Activated CD4-positive, alpha-beta T cell treated with anti-CD3 and anti-CD28 coated beads, Interleukin-2, amount 10 ng/mL, durations not matched to agents 7 days and 5 days (primary cell): ENCODE results near the gene SERPING1. TPM values are rescaled to one million over a fixed set of nuclear protein-coding genes. Genes with fewer than 3 reads are reported as not detected.

Experiments used
- CTCF ChIA-PET: fragments of 350-600 bp; sonication (Branson Sonifier 250); formaldehyde crosslinking; loops from one replicate; lab custom pipeline; 2021; ENCODE audit warnings: antibody characterized with exemption; lab: Charles Lee
- POLR2A ChIA-PET: fragments of 350-600 bp; sonication (Branson Sonifier 250); formaldehyde crosslinking; loops from one replicate; lab custom pipeline; 2021; ENCODE audit warnings: antibody characterized with exemption; lab: Charles Lee
- DNase-seq: peaks from one replicate; pipeline ENCODE4 v3.0.0-alpha.2; 2020
- H3K27ac Mint-ChIP-seq: one replicate; pipeline ENCODE4 v1.8.0; 2021; ENCODE audit warnings: mild to moderate bottlenecking, moderate library complexity, mixed read lengths
- H3K27me3 Mint-ChIP-seq: one replicate; pipeline ENCODE4 v1.8.0; 2021; ENCODE audit warnings: mixed read lengths
- H3K36me3 Mint-ChIP-seq: one replicate; pipeline ENCODE4 v1.8.0; 2021; ENCODE audit warnings: low read depth, mixed read lengths
- H3K4me1 Mint-ChIP-seq: one replicate; pipeline ENCODE4 v1.8.0; 2021; ENCODE audit warnings: mixed read lengths
- H3K4me3 Mint-ChIP-seq: one replicate; pipeline ENCODE4 v1.8.0; 2021; ENCODE audit warnings: mild to moderate bottlenecking, moderate library complexity, mixed read lengths
- H3K9me3 Mint-ChIP-seq: one replicate; pipeline ENCODE4 v1.8.0; 2021; ENCODE audit warnings: mixed read lengths
- total RNA-seq, 2 experiments: library from RNA; stranded (reverse); gene quantifications; one replicate each; pipeline ENCODE4 v1.2.3, GENCODE V29; 2021

Gene SERPING1
- total RNA-seq, 2 experiments from 2014 or later: 0.23 TPM; not detected in 1

- Mint-ChIP-seq H3K4me1 (no peaks in the 10 kb centered on the region), H3K4me3 (no peak overlapping the region), H3K36me3 (no peaks in the 10 kb centered on the region), H3K27me3 (peaks cover 10% of the 10 kb centered on the region), H3K27ac (no peak overlapping the region), H3K9me3 (no peaks in the 10 kb centered on the region)
- CTCF ChIA-PET: interaction anchor here (1.2 kb wide), 1 partner anchor 9 kb away, joined by 5 read pairs; no protein-coding TSS in a partner anchor
- POLR2A ChIA-PET: no interaction called here
- no peak for DNase-seq
Measured at GRCh38 chr11:57626895-57627294, 29.4 kb downstream of the SERPING1 start.

DNA sequence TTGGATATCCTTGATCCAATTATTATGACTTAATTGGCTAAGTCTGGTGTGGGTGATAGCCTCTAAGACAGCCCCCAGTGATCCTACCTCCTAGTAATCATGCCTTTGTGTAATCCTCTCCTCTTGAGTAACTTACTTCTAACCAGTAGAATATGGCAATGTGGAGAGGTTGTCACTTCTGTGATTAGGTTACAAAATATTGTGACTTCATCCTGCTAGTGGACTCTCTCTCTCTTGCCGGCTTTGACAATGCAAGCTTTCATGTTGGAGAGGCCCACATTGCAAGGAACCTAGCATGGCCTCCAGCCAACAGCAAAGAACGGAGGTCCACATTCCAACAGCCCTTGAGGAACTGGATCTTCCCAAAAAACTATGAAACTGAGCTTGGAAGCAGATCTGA lies 32.7 kb downstream of the SERPING1 start:
- CTCF ChIA-PET: interaction anchor here (1.1 kb wide), 1 partner anchor 23 kb away, joined by 3 read pairs; no protein-coding TSS in a partner anchor
- no peaks in the 10 kb centered on the region for H3K36me3 Mint-ChIP-seq

DNA sequence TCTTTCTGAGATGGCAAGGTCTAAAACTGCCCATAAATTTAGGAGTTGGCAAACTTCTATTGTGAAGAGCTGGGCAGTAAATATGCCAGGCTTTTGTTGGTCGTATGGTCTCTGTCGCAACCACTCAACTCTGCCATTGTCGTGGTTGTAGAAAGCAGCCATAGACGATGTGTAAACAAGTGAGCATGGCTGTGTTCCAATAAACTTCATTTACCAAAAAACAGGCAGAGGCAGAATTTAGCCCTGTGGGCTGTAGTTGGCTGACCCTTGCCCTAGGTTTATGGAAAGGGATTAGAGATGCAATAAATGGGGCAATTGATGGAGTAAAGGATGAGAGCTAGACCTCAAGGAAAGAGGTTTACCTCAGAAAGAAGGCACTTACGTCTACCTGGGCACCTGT lies 34.6 kb downstream of the SERPING1 start:
- POLR2A ChIA-PET: no interaction called here
- no peak for DNase-seq
- H3K27ac Mint-ChIP-seq: no peak overlapping the region
- H3K9me3 Mint-ChIP-seq: no peaks in the 10 kb centered on the region
- CTCF ChIA-PET: interaction anchor here (1.6 kb wide), 1 partner anchor 12 kb away, joined by 8 read pairs; no protein-coding TSS in a partner anchor
- H3K36me3 Mint-ChIP-seq: no peaks in the 10 kb centered on the region
- peaks cover 28% of the 10 kb centered on the region for H3K27me3 Mint-ChIP-seq
- no peak overlapping the region for H3K4me3 Mint-ChIP-seq
- H3K4me1 Mint-ChIP-seq: peaks cover 4% of the 10 kb centered on the region

More for the DNA sequence above, 32.7 kb downstream of the SERPING1 start:
- Mint-ChIP-seq H3K27ac (no peak overlapping the region), H3K9me3 (no peaks in the 10 kb centered on the region), H3K27me3 (peaks cover 22% of the 10 kb centered on the region), H3K4me3 (no peak overlapping the region), H3K4me1 (no peaks in the 10 kb centered on the region)
- POLR2A ChIA-PET: no interaction called here
- no peak for DNase-seq

DNA sequence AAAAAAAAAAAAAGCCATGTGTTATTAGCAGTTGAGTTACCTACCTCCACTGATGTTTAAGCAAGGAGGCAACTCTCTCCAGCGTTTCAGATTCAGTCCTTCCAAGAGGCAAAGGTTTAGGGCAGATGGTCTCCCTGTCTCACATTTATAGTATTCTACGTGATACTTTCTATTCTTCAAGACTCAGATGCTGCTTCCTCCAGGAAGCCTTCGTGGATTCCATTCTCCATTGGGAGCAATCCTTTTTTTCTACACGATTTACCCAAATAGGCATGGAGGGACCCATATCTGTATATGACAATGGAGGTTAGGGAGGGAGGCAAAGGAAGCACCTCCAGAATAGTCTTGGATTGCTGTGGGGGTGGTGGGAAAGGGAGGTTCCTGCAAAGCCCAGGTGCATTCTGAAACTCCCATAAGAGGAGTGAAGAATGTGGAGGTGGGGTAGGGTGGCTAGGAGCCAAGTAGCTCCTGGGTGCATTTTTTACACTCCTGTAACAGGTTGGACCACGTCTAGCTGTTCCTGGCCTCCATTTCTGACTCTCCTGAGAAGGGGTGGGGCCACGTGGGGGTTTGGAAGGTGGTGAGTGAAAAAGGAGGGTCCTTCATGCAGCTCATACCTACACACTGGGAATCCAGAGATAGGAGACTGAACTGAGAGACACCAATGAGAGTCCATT lies 36.0 kb downstream of the SERPING1 start:
- H3K4me3 Mint-ChIP-seq: no peak overlapping the region
- H3K36me3 Mint-ChIP-seq: no peaks in the 10 kb centered on the region
- H3K27ac Mint-ChIP-seq: no peak overlapping the region
- H3K27me3 Mint-ChIP-seq: peaks cover 30% of the 10 kb centered on the region
- H3K4me1 Mint-ChIP-seq: peaks cover 12% of the 10 kb centered on the region
- DNase-seq: no peak
- ChIA-PET POLR2A (no interaction called here), CTCF (interaction anchor here (0.7 kb wide), 1 partner anchor 81 kb away, joined by 3 read pairs; no protein-coding TSS in a partner anchor)
- no peaks in the 10 kb centered on the region for H3K9me3 Mint-ChIP-seq

GRCh38 chr11:57634311-57634710 lies 36.8 kb downstream of the SERPING1 start:
- H3K4me1 Mint-ChIP-seq: peaks cover 18% of the 10 kb centered on the region
- no peaks in the 10 kb centered on the region for H3K36me3 Mint-ChIP-seq
- no peak overlapping the region for H3K27ac Mint-ChIP-seq
- peaks cover 30% of the 10 kb centered on the region for H3K27me3 Mint-ChIP-seq
- no peak overlapping the region for H3K4me3 Mint-ChIP-seq
- CTCF ChIA-PET: interaction anchor here (0.5 to 1.0 kb wide), 2 partner anchors 67 to 101 kb away, joined by 3 to 5 read pairs; partner anchors contain the start of gene UBE2L6
- POLR2A ChIA-PET: no interaction called here
- DNase-seq: no peak
- no peaks in the 10 kb centered on the region for H3K9me3 Mint-ChIP-seq

GRCh38 chr11:57635246-57635645 lies 37.8 kb downstream of the SERPING1 start:
- ChIA-PET POLR2A (no interaction called here), CTCF (interaction anchor here (0.7 to 3.6 kb wide), 3 partner anchors 9 to 67 kb away, joined by 4 to 15 read pairs (median 9); partner anchors contain the start of gene UBE2L6)
- Mint-ChIP-seq H3K9me3 (no peaks in the 10 kb centered on the region), H3K36me3 (no peaks in the 10 kb centered on the region), H3K4me1 (peaks cover 25% of the 10 kb centered on the region), H3K27ac (no peak overlapping the region), H3K4me3 (no peak overlapping the region), H3K27me3 (peaks cover 33% of the 10 kb centered on the region)
- DNase-seq: no peak

- H3K9me3 Mint-ChIP-seq: no peaks in the 10 kb centered on the region
- POLR2A ChIA-PET: no interaction called here
- H3K27me3 Mint-ChIP-seq: peaks cover 33% of the 10 kb centered on the region
- no peak for DNase-seq
- CTCF ChIA-PET: interaction anchor here (1.0 to 3.6 kb wide), 2 partner anchors 70 to 136 kb away, joined by 3 to 15 read pairs; partner anchors contain the start of gene UBE2L6
- peaks cover 35% of the 10 kb centered on the region for H3K4me1 Mint-ChIP-seq
- no peaks in the 10 kb centered on the region for H3K36me3 Mint-ChIP-seq
- no peak overlapping the region for H3K27ac Mint-ChIP-seq
- H3K4me3 Mint-ChIP-seq: peak overlapping the region; percentile 82
Measured at GRCh38 chr11:57637626-57638004, 40.1 kb downstream of the SERPING1 start.

DNA sequence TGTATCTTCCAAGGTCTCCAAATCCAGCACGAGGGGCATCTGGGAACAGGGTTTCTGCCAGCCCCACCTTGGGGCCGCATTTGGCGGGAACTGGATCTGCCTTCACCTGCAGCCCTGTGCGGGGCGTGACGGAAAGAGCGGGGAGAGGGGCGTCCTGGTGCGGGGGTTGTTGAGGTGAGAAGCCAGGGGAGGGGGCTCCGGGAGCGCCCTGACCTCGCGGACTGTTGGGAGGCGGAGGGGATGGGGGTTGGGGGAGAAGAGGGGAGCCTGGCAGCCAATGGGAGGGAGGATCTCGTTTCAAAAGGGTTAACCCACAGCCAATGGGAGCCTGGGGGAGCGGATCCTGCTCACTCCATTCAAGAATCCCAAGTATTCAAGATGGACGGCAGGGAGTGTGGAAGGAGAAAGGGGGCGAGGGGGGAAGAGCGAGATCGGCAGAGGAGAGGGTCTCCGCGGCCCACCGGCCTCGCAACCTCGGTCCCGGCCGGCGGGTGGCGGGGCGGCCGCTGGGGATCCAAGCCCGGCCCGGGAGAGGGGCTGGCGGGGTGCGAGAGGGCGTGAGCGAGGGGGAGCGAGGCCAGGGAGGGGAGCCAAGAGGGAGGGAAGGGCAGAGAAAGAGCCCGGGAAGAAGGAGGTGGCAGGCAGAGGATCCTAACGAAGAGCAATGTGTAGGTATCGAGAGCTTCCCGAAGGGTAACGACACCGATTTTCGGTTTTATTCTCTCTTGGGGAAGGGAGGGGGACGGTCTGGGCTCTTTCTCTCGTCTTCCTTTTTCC lies 40.7 kb downstream of the SERPING1 start:
- Mint-ChIP-seq H3K4me1 (peaks cover 35% of the 10 kb centered on the region), H3K27ac (peak overlapping the region; percentile 82), H3K4me3 (peak overlapping the region; percentile 82), H3K36me3 (no peaks in the 10 kb centered on the region), H3K9me3 (no peaks in the 10 kb centered on the region), H3K27me3 (peaks cover 35% of the 10 kb centered on the region)
- DNase-seq: peak; percentile 24
- CTCF ChIA-PET: interaction anchor here (1.0 to 3.6 kb wide), 3 partner anchors 19 to 137 kb away, joined by 3 to 15 read pairs (median 9); partner anchors contain the start of genes CLP1 and UBE2L6
- POLR2A ChIA-PET: no interaction called here

DNA sequence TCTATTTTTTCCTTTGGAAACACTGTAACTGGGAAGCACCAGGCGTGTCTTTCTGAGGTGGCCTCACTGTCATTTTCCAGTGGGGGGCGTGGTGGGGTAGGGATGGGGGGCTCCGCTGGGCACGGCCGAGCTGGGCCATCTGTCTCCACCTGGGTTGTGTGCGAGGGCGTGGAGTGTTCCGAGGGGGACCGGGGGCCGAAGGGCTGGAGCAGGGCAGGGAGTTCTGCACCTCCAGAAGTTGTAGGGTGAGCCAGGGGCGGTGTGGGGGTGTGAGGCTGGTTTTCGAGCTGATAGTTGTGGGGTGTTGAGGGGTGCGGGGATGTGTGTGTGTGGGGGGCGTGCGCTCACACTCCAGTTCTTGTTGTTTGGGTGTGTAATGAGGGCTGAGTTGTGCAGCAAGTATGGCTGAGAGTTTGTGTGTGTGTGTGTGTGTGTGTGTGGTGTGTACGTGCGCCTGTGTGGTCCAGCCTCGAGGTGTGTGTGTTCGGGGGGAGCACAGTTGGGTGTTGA lies 41.4 kb downstream of the SERPING1 start:
- Mint-ChIP-seq H3K36me3 (no peaks in the 10 kb centered on the region), H3K27me3 (peaks cover 38% of the 10 kb centered on the region), H3K27ac (peak overlapping the region; percentile 74), H3K9me3 (no peaks in the 10 kb centered on the region), H3K4me1 (peaks cover 35% of the 10 kb centered on the region), H3K4me3 (peak overlapping the region; percentile 82)
- ChIA-PET POLR2A (no interaction called here), CTCF (interaction anchor here (1.0 to 4.2 kb wide), 5 partner anchors 19 to 293 kb away, joined by 3 to 45 read pairs (median 9); partner anchors contain the start of genes CLP1 and UBE2L6)
- DNase-seq: no peak

GRCh38 chr11:57639321-57640067 lies 42.0 kb downstream of the SERPING1 start:
- DNase-seq: no peak

GRCh38 chr11:57640068-57640800 lies 42.7 kb downstream of the SERPING1 start:
- no peak for DNase-seq
- Mint-ChIP-seq H3K27ac (peak overlapping the region; percentile 25), H3K4me3 (no peak overlapping the region), H3K4me1 (peaks cover 42% of the 10 kb centered on the region), H3K9me3 (no peaks in the 10 kb centered on the region), H3K36me3 (no peaks in the 10 kb centered on the region), H3K27me3 (peaks cover 32% of the 10 kb centered on the region)
- ChIA-PET POLR2A (no interaction called here), CTCF (interaction anchor here (0.6 to 4.2 kb wide), 21 partner anchors 9 to 294 kb away, joined by 3 to 45 read pairs (median 4); partner anchors contain the start of genes CLP1, RTN4RL2, UBE2L6 and YPEL4)

More at GRCh38 chr11:57639321-57640067, 42.0 kb downstream of the SERPING1 start:
- H3K4me1 Mint-ChIP-seq: peaks cover 36% of the 10 kb centered on the region
- ChIA-PET POLR2A (no interaction called here), CTCF (interaction anchor here (0.6 to 4.2 kb wide), 8 partner anchors 10 to 293 kb away, joined by 3 to 45 read pairs (median 4); partner anchors contain the start of genes CLP1, UBE2L6 and YPEL4)
- H3K27ac Mint-ChIP-seq: peak overlapping the region; percentile 25
- H3K36me3 Mint-ChIP-seq: no peaks in the 10 kb centered on the region
- peaks cover 32% of the 10 kb centered on the region for H3K27me3 Mint-ChIP-seq
- no peaks in the 10 kb centered on the region for H3K9me3 Mint-ChIP-seq
- H3K4me3 Mint-ChIP-seq: peak overlapping the region; percentile 82
